Measurements from ENCODE around the gene ACRV1.

The ACRV1 gene

DNA sequence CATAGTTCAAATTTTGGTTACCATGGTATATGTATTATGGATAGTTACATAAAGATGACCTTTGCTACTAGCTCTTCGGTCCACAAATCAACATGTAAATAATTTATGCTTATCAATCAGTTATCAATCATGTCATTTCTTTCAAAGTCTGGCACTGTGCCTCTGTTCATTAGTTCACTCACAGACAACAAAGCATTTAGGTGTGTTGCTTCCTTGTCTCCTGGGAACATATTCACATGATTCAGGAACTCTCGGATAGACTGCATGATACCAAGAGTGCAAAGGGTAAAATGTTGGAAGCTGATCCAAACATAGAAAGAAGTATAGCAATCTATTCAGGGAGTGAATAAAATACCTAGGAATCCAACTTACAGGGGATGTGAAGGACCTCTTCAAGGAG lies 14.3 kb upstream of the ACRV1 start:
- no peak for DNase-seq (ENCODE audit: low read depth)
- H3K4me3 ChIP-seq (ENCODE audit: control insufficient read depth, low read depth, low read length): no peak overlapping the region
- TF ChIP-seq, protein P1, sequence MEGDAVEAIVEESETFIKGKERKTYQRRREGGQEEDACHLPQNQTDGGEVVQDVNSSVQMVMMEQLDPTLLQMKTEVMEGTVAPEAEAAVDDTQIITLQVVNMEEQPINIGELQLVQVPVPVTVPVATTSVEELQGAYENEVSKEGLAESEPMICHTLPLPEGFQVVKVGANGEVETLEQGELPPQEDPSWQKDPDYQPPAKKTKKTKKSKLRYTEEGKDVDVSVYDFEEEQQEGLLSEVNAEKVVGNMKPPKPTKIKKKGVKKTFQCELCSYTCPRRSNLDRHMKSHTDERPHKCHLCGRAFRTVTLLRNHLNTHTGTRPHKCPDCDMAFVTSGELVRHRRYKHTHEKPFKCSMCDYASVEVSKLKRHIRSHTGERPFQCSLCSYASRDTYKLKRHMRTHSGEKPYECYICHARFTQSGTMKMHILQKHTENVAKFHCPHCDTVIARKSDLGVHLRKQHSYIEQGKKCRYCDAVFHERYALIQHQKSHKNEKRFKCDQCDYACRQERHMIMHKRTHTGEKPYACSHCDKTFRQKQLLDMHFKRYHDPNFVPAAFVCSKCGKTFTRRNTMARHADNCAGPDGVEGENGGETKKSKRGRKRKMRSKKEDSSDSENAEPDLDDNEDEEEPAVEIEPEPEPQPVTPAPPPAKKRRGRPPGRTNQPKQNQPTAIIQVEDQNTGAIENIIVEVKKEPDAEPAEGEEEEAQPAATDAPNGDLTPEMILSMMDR (conservative IDR thresholded peaks at IDR 0.05; ENCODE audit: control insufficient read depth, insufficient read depth, low read depth, low read length): no peak

DNA sequence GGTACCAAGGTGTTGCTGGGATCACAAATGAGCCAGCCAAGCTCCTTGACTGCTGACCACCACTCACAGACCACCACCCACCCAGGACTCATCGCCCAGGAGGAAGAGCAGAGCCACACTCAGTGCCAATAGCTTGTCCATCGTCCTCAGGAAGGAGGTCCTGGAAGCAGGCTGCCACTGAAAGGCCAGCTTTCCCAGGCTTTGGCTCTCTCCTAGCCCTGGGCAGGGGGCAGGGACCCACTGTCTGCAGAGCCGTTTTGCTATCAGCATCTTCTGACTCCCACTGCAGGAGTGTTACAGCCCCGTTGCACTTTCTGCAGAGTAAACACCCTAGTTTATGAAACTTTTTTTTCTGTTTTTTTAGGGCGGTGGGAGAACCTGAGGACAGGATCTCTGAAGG lies 12.2 kb upstream of the ACRV1 start:
- no peak overlapping the region for H3K4me3 ChIP-seq (ENCODE audit: control insufficient read depth, low read depth, low read length)
- DNase-seq (ENCODE audit: low read depth): no peak

DNA sequence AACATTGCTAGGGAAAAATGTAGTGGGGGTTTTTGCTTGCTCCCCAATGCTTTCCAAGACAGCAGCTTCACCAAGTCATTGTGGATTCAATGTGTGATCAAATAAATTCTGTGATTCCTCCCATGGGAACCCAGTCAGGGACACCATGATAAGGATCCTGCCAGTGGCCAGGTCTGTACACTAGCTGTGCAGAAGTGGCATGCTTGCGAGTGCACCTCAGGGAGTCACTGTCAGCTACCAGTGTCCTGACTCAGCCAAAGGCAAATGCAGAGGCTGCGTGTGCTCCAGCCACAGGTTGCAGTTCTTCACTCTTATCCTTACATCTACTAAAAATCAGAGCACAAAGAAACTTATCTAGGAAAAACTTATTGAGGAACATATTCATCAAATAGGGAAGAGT lies 9.4 kb upstream of the ACRV1 start:
- no peak overlapping the region for H3K4me3 ChIP-seq (ENCODE audit: control insufficient read depth, low read depth, low read length)
- DNase-seq (ENCODE audit: low read depth): no peak
- TF ChIP-seq, protein P1 (conservative IDR thresholded peaks at IDR 0.05; ENCODE audit: control insufficient read depth, insufficient read depth, low read depth, low read length): no peak

More for the DNA sequence above, 12.2 kb upstream of the ACRV1 start:
- TF ChIP-seq, protein P1 (conservative IDR thresholded peaks at IDR 0.05; ENCODE audit: control insufficient read depth, insufficient read depth, low read depth, low read length): no peak

DNA sequence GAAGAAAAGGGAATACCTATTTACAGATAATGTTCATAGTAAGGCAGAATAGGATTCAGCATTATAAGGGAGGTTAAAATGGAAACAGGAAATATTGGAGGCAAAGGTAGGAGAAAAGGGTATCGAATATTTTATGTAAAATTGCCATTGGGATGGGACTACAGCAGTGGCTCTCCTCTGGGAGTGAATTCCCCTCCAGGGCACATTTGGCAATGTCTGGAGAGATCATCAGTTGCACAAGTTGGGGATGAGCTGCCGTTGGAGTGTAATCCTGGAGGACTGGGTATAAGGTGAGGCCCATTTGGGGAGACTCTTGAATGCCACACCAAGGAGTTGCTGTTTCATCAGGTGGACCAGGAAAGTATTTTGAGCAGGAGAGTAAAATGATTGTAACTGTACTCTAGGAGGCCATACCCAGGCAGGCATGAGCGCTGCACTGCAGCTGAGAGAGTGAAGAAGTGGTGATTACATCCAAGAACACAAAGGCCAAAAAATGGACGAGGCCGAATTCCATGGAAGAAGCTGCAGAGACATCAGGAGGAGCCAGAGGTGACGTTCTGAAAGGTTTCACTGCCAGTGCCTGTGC lies 8.7 kb upstream of the ACRV1 start:
- H3K4me3 ChIP-seq (ENCODE audit: control insufficient read depth, low read depth, low read length): no peak overlapping the region
- TF ChIP-seq, protein P1 (conservative IDR thresholded peaks at IDR 0.05; ENCODE audit: control insufficient read depth, insufficient read depth, low read depth, low read length): no peak
- no peak for DNase-seq (ENCODE audit: low read depth)

DNA sequence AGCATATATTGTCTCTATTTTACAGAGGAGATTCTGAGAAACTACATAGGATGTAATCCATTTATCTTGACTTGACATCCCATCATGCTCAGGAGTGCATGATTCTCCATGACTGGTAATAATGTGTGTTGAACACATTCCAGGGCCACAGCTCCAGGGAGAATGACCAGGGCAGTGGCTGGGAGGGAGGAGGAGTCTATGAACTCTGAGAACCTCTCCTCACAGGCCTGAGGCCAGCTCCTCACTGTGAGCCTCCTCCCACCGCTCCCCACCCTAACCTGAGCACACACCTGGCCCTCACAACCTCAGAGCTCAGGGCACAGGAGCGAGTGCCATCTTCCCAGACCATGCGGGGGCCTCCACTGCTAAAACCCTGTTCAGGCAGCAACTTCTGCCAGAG lies 8.0 kb upstream of the ACRV1 start:
- H3K4me3 ChIP-seq (ENCODE audit: control insufficient read depth, low read depth, low read length): no peak overlapping the region
- TF ChIP-seq, protein P1 (conservative IDR thresholded peaks at IDR 0.05; ENCODE audit: control insufficient read depth, insufficient read depth, low read depth, low read length): no peak
- no peak for DNase-seq (ENCODE audit: low read depth)

DNA sequence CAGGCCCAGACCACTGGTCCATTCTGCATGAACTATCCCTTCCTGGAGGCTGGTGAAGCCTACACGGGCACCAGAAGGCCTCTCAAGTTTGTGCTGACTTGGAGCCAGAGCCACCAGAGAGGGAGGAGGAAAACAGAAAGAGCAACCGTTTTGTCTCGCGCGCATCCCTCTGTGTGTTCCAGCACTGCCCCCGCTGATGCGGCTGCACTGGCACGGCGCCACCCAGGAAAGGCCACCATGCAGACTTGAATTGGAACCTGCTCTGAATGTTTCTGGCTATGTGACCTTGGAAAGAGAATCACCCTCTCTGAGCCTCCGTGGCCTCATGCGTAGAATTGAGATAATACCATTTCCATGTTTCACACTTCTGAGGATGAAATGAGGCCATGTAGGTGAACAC lies 7.4 kb upstream of the ACRV1 start:
- no peak overlapping the region for H3K4me3 ChIP-seq (ENCODE audit: control insufficient read depth, low read depth, low read length)
- DNase-seq (ENCODE audit: low read depth): no peak
- TF ChIP-seq, protein P1 (conservative IDR thresholded peaks at IDR 0.05; ENCODE audit: control insufficient read depth, insufficient read depth, low read depth, low read length): no peak

DNA sequence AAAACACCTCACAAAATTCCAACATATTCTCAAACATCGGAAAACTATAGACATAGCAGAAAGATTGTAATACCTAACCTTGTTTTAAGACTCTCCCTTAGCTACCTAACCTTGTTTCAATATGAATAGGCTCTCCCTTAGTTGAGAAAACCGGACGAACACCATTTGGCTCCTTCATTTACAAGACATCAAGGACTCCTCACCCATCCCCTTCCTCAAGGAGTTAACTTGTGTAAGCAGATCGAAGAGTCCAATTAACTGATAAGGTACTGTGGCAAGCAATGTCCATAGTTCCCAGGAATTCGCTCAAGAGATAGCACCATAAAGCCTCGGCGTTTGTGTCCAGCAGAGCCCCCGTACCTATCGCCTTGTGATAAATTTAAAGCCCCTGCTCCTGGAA lies 4.6 kb upstream of the ACRV1 start:
- no peak overlapping the region for H3K4me3 ChIP-seq (ENCODE audit: control insufficient read depth, low read depth, low read length)
- TF ChIP-seq, protein P1 (conservative IDR thresholded peaks at IDR 0.05; ENCODE audit: control insufficient read depth, insufficient read depth, low read depth, low read length): no peak
- DNase-seq (ENCODE audit: low read depth): no peak
